Gastroesophageal sphincter (tissue), 3 donors: ENCODE data around the gene DENND5B.

Experiments used
- CTCF ChIP-seq, 4 experiments: fragments of 200-600 bp in 2 of 4; fragments of 450-650 bp in 2 of 4; sonication (generic) in 1 of 4; IDR thresholded peaks; one replicate each; pipeline ENCODE4 v1.5.1; 2017 to 2019; ENCODE audit warnings: antibody characterized with exemption in 4 of 4, mild to moderate bottlenecking in 2 of 4, moderate library complexity in 2 of 4
- EP300 ChIP-seq: sonication (generic); formaldehyde crosslinking; IDR thresholded peaks from one replicate; pipeline ENCODE4 v1.6.1; 2017; ENCODE audit warnings: antibody characterized with exemption, mild to moderate bottlenecking

GRCh38 chr12:31466768-31467167 is 124.2 kb downstream of the DENND5B start:
- TF ChIP-seq CTCF (IDR thresholded peaks at IDR 0.05) (no peak), EP300 (no peak)
